Brain pericyte (primary cell): ENCODE data around the gene CHD9NB.
"Not testable (repeated sequence)": the region's sequence is repeated elsewhere in the genome, so short reads cannot be mapped to it uniquely, and the experiment has no call there.

Source experiments
- DNase-seq: peaks from one replicate; pipeline ENCODE4 v3.0.0-alpha.2; 2012; ENCODE audit warnings: low read depth, low spot score

CHD9NB gene

GRCh38 chr16:53057658-53058057, 5.0 kb upstream of the CHD9NB start:
- no peak for DNase-seq

DNA sequence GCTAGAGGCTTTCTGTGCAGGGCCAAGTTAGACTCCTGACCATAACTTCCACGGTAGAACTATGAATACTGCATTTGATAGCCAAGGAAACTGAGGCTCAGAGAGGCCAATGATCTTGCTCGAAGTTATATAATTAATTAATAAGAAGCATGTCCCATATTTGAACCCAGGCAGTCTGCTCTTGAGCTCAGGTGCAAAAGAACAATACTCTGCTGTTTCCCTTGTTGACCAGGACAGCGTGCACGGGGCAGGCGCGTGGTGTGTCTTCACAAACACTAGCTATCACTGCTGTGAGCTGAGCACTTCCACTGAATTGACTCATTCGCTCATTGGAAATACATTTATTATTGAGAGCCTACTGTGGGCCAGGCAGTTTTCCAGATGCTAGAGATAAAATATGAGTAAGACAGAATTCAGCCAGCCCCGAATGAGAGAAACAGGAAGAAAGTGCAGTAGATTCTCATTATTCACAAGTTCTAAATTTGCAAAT, 3.7 kb upstream of the CHD9NB start:
- no peak for DNase-seq

DNA sequence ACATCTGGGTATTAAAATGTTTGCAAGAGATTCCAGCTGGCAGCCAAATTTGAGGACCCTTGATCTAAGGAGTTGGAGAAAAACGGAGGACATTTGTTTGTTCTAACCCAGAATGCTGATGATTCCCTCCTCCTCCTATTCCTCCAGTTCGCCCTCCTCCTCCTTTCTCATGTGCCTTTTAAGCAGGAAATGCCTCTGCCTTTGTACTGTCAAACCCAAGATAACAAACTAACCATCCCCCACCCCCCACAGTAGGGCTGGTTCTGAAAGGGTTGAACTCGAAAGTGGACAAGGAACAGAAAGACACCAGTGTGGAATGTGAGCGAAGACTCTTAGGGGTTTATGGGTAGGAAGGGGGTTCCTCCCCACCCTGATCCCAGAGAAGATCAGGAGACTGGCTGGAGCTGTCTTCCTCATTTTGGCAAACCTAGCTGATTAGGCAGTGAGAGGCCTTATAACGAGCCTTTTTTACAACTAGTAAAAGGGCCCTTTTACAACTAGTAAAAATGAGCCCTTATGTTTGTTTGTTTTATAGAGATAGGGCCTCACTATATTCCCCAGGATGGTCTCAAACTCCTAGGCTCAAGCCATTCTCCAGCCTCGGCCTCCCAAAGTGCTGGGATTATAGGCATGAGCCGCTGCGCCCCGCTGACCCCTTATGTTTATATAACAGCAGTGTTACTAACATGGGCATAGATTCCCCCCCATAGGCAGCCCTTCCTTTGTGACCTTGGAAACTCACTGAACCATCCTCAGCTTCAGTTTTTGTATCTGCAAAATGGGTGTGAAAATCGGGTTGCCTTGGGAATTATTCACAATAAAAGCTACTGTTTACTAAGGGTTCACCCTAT, 3.1 kb upstream of the CHD9NB start:
- DNase-seq: peak; percentile 22

GRCh38 chr16:53054670-53055485, 2.2 kb upstream of the CHD9NB start, which contains the start of gene CHD9:
CHD9 (plus strand) TSS chr16:53054991; CDS start chr16:53156090, 101,099 bp downstream.
- peak; percentile 76 for DNase-seq

- DNase-seq: no peak
Observed at GRCh38 chr16:53053967-53054669, 1.4 kb upstream of the CHD9NB start.

DNA sequence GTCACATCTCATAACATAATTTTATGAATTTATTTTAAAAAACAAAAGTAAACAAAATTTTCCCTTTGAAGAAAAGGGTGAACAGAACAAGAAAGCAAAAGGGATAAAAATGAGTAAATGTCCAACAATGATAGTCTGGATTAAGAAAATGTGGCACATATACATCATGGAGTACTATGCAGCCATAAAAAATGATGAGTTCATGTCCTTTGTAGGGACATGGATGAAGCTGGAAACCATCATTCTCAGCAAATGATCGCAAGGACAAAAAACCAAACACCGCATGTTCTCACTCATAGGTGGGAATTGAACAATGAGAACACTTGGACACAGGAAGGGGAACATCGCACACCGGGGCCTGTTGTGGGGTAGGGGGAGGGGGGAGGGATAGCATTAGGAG, 1.4 kb downstream of the CHD9NB start:
- not testable (repeated sequence) for DNase-seq

- DNase-seq: no peak
Observed at GRCh38 chr16:53048139-53048915, 4.4 kb downstream of the CHD9NB start.

GRCh38 chr16:53047515-53047914, 5.2 kb downstream of the CHD9NB start:
- not testable (repeated sequence) for DNase-seq

GRCh38 chr16:53045341-53046220, 7.1 kb downstream of the CHD9NB start:
- no peak for DNase-seq

DNA sequence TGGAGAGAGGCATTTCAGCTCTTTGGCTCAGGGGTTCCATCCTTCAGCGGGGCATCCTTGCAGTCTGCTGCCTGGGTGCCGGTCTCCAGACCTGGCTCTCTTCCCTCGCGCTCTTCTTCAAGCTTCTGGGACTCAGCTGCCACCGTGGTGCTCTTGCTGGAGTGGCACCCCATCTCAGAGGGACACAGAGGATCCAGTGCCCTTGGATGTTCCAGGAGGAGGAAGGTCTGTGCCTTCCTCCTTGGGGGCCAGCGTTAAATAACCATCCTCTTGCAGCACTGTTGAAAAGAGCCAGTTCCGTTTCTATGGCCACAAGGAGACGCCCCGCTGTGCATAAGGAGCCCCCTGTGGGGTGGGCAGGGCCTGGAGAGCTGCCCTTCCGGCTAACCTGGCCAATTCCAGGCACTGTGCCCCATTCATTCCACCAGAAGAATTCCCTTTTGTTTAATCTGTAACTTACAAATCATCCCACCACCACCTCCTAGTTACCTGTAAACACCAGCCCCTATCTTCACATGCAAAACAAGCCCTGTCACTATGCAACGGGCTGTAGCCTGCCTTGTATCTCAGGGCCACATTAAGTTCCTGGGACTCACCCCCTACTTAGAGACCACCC, 8.6 kb downstream of the CHD9NB start:
- DNase-seq: no peak

DNA sequence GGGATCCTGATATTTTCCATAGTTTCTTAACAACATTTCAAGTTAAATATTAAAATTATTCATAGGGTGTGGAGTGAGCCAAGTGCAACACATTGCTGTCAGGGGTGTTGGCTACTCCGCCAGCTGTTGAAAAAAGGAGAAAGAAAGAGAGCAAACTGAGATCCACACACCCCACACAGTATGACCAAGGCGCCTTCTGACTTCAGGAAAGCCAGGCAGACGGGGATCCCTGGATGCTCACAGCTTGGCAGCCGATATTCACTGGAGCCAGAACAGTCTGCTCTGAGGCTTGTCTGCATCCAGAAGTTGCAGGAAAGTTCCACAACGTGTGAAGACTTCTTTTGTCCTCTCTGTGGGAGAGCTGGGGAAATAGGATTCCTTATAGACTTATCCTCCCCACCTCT, 9.3 kb downstream of the CHD9NB start:
- no peak for DNase-seq

DNA sequence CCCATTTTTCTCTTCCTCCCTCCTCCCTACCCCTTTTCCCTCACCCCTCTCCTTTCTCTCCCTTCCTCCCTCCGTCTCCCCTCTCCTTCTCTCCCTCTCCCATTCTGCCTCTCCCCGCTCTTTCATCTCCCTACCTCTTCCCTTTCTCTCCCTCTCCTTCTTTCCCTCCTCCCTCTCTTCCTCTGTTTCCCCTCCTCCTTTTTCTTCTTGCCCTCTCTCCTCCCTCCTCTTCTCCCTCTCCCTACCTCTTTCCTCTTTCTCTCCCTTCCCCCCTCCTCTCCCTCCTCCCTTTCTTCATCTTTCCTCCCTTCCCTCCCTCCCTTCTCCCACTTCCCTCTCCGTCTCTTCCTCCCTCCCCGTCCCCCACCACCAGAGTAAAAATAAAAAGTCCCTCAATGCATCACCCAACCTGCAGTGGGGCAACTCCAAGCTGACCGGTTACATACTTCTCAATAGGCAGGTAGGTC, 10.4 kb downstream of the CHD9NB start:
- no peak for DNase-seq

GRCh38 chr16:53041320-53042051, 11.2 kb downstream of the CHD9NB start:
- DNase-seq: no peak

GRCh38 chr16:53040788-53041187, 11.9 kb downstream of the CHD9NB start:
- no peak for DNase-seq

GRCh38 chr16:53036711-53037110, 16.0 kb downstream of the CHD9NB start:
- not testable (repeated sequence) for DNase-seq

- DNase-seq: no peak
Observed at GRCh38 chr16:53036066-53036465, 16.6 kb downstream of the CHD9NB start.

GRCh38 chr16:53035176-53035942, 17.3 kb downstream of the CHD9NB start:
- no peak for DNase-seq

- no peak for DNase-seq
Observed at GRCh38 chr16:53034306-53034705, 18.4 kb downstream of the CHD9NB start.
